Measurements from ENCODE around the gene GARNL3.

DNA sequence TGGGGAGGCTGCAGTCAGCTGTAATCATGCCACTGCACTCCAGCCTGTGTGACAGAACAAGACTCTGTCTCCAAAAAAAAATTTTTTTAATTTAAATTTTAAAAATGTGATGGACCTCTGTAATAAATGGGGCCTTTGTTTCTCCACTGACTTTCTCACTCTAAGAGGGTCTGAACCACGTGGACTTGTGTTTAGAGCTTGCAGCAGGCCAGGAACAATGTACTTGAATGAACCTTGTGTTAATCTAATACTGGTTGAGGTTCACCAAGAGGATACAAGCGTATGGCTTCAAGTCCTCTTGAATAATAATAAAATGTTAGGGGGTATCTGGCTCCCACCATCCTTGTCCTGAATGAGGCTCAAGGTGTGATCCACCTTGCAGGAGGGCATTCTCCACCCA is 118.0 kb downstream of the GARNL3 start:
- no peak for TF ChIP-seq SIN3A (IDR thresholded peaks at IDR 0.05; ENCODE audit: borderline replicate concordance, insufficient read depth, low read length)
- no peak for TF ChIP-seq POLR2AphosphoS5 (IDR thresholded peaks at IDR 0.05; ENCODE audit: low read depth, low read length)

Data from PFSK-1 (cell line).